NCI-H748 (cell line): Measurements from ENCODE around the gene GPX2.

Source experiments
- DNase-seq: peaks from one replicate; lab custom pipeline; 2025; ENCODE audit not compliant: unreplicated experiment; lab: John Stamatoyannopoulos, UW

Gene GPX2

DNA sequence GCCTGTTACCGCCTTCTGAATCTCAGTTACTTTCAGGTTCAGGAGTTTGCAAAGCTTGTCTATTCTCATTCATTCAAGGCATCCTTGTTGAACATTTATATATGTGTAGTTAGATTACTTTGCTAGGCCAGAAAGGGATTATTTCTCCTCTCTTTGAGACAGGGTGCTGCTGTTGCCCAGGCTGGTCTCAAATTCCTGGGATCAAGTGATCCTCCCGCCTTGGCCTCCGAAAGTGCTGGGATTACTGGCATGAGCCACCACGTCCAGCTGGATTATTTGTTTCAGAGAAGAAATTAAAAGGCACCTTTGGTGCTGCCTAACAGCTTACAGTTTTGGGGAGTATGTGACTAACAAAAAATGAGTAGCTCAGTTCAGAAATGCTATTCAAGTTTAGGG lies 27.5 kb downstream of the GPX2 start:
- no peak for DNase-seq

DNA sequence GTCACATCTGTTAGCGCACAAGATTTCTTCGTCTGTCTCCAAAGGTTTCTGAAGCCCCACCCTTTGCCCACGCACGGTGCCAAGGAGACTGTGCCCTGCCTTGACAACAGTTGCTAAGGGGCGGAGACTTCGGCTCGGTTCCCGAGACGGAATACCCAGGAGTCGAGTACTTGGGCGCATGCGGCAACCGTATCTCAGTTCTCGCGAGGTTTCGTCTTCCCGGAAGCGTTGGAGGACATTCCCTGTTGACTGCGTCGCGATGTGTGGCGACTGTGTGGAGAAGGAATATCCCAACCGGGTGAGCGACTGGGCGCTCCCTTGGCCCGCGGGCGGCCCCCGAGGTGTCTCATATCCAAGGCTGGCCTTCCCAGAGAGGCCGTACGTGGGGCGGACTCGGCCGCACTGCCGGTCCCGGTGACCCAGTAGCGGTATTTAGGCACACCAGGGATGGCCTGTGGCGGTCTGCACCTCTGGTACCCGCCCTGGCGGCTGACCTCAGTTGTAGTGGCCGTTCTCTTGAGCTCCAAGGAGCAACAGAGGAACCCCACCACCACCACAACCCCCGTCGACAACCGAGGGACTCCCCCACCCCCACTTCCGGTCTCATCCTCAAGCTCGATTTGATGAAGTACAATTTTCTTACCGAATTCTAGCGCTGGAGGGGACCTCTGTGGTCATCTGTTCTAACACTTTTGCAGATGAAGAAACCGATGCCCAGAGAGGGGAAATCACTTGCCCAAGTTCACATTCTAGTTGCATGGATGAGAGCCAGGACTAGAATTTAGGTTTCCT lies 28.1 kb downstream of the GPX2 start, which contains the start of gene CHURC1:
Gene CHURC1, plus strand, starts transcription at position 219 of the 792 bp plus-strand sequence. Its CDS starts 41 bp downstream, at position 260.
- peak; percentile 99 for DNase-seq

DNA sequence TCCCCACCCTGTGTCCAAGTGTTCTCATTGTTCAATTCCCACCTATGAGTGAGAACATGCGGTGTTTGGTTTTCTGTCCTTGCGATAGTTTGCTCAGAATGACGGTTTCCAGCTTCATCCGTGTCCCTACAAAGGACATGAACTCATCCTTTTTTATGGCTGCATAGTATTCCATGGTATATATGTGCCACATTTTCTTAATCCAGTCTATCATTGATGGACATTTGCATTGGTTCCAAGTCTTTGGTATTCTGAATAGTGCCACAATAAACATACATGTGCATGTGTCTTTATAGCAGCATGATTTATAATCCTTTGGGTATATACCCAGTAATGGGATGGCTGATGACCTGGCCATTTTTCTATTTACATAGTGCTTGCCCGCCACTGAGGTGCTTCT lies 29.1 kb downstream of the GPX2 start:
- DNase-seq: peak; percentile 44

DNA sequence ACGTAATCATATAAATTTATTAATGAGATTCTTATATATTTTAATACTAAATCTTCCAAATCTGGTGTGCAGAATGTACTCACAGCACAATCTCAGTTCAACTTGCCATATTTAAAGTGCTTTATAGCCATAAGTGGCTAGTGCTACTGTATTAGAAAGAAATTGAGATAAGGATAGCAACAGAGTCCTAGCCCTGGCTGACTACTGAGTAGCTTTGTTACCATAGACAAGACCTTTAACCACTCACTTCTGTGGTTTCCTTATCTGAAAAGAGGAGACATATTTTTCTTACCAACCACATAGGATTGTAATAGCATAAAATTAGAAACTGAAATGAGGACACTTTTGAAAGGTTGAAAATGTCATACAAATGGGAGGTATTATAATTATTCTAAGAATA lies 30.3 kb downstream of the GPX2 start:
- DNase-seq: no peak

DNA sequence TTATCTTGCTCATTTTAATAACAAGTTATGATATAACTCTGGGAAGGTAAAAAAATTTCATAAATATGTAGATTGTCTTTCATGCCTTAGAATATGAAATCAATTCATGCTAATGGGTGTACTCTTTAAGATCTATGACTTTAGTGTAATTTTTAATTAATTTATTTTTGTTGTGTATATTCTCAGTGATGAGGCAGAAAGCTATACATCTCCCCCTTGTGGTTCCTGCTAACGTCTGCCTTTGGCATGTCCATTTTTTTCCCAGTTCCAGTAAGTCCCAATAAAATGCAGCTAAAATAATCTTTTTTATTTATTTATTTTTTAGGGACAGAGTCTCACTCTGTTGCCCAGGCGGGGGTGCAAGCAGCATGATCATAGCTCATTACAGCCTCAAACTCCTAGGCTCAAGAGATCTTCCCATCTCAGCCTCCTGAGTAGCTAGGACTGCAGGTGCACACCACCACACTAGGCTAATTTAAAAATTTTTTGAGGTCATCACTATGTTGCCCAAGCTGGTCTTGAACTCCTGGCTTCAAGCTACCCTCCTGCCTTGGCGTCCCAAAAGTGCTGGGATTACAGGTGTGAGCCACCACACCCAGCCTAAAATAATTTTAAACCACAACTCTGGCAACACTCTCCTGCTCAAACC lies 31.6 kb downstream of the GPX2 start:
- DNase-seq: peak; percentile 32

GRCh38 chr14:64906022-64906421 lies 36.5 kb downstream of the GPX2 start:
- no peak for DNase-seq

- no peak for DNase-seq
Measured at GRCh38 chr14:64899958-64900357, 42.6 kb downstream of the GPX2 start.

DNA sequence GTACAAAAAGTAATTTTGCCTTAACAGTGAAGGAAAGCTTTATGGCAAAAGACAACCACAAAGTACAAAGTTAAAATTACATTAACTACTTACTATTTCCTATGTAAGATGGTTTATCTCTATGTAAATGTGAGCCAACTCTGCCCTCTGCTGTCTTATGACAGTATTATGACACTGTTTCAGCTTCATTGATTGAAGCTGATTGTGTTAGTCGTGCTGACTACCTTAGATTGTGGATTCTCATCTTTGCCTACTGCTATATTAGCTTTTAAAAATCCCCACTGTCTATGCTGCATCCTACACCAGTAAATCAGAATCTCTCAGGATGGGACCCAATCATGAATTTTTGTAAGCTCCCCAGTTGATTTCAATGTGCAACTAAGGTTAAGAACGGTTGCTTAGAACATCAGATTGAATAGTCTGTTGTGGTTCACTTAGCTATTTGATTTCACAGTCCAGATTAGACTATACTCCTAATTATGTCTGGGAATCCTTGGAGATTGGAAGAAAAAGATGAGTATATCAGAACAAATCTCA lies 50.6 kb downstream of the GPX2 start:
- peak; percentile 76 for DNase-seq

GRCh38 chr14:64891173-64891838 lies 51.2 kb downstream of the GPX2 start:
- no peak for DNase-seq

- DNase-seq: no peak
Measured at GRCh38 chr14:64889352-64889751, 53.2 kb downstream of the GPX2 start.
